Measurements from ENCODE around the gene PKIG.
A peak's percentile ranks its signal among the peaks of the same experiment; 100 is the strongest.

The PKIG gene

DNA sequence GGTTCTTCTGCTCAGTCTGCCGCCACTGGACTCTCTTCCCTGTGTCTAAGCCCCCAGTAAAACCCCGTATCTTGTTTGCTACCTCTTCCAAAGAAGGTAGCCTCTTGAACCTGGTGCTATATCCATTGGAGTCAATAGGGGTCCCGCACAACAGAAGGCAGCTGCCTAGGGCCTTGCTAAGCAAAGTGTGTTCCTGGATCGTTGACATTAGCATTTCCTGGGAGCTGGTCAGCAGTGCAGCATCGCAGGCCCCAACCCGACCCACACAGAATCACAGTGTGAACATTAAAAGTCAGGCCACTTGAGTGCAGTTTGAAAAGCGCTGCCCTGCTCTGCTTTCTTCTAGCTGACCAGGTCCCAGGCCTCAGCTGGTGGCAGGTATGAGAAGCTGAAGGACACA, 66.2 kb downstream of the PKIG start:
- H3K4me3 ChIP-seq (ENCODE audit: low read length in 2 of 2): no peak overlapping the region
- H3K14ac ChIP-seq (ENCODE audit: low read length): no peak overlapping the region
- DNase-seq (ENCODE audit: low spot score): no peak
- H2AK5ac ChIP-seq (ENCODE audit: low read depth, low read length): peak overlapping the region; percentile 10
- H3K4me1 ChIP-seq (ENCODE audit: control insufficient read depth in 2 of 2, insufficient read depth in 1 of 2, low read depth in 1 of 2, low read length in 2 of 2): peaks cover 34 to 38% of the 10 kb centered on the region in 2 donors
- H3K79me1 ChIP-seq (ENCODE audit: low read depth, low read length): peaks cover 12% of the 10 kb centered on the region
- H3K9ac ChIP-seq (ENCODE audit: low read depth, low read length, poor library complexity): no peak overlapping the region
- peaks cover 0 to 3% (median 0%) of the 10 kb centered on the region in 3 experiments for H3K27me3 ChIP-seq (ENCODE audit: control insufficient read depth in 3 of 3, insufficient read depth in 3 of 3, low read depth in 1 of 3, low read length in 3 of 3)
- no peaks in the 10 kb centered on the region for H3K36me3 ChIP-seq (replicated peaks in 1 of 2; ENCODE audit: control insufficient read depth in 2 of 2, insufficient read depth in 2 of 2, low read length in 2 of 2)
- WGBS, 2 donors (ENCODE audit: extremely low coverage in 2 of 2, insufficient read length in 2 of 2, insufficient replicate concordance in 1 of 2): no CpG with 5 or more reads among the region's 7 CpGs
- H3K23ac ChIP-seq (ENCODE audit: low read depth, low read length, poor library complexity): no peak overlapping the region
- peaks cover 0 to 2% of the 10 kb centered on the region in 2 donors for H3K9me3 ChIP-seq (replicated peaks in 1 of 2; ENCODE audit: control insufficient read depth in 2 of 2, insufficient read depth in 1 of 2, low read depth in 1 of 2, low read length in 2 of 2)
- H2BK120ac ChIP-seq (ENCODE audit: low read depth, low read length): no peak overlapping the region
- no peak overlapping the region for H3K4ac ChIP-seq (ENCODE audit: low read length)
- H2AFZ ChIP-seq (ENCODE audit: low read length): no peak overlapping the region
- H3K18ac ChIP-seq (ENCODE audit: low read length): no peak overlapping the region
- no peak overlapping the region for H3K4me2 ChIP-seq (ENCODE audit: insufficient read depth, low read length, poor library complexity, severe bottlenecking)
- H4K91ac ChIP-seq (ENCODE audit: low read depth, low read length, poor library complexity): no peak overlapping the region
- no peak overlapping the region for H2BK12ac ChIP-seq (ENCODE audit: low read length)
- H2BK15ac ChIP-seq (ENCODE audit: low read length): no peak overlapping the region
- no peak overlapping the region for H4K8ac ChIP-seq (ENCODE audit: low read depth, low read length)
- no peak overlapping the region for H3K27ac ChIP-seq (replicated peaks; ENCODE audit: low read length)
- no peak overlapping the region for H2BK5ac ChIP-seq (ENCODE audit: low read length)

DNA sequence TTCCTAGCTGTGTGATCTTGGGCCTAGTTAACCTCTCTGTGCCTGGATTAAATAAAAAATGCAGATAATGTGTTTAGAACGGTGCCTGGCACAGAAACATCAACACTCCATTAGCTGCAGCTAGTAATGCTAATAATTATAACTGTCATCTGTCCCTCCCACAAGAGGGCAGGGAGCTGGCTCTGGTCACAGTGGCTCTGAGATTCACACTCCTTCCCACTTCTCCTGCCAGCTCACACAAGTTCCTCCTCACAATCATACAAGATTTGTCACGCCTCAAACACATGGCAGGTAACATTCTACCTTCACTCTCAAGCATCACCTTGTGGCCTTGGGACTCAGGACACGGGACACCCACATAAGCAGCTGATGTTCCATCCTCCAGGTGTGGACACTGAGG, 66.7 kb downstream of the PKIG start:
- Histone ChIP-seq H3K4me3 (ENCODE audit: low read length in 2 of 2) (no peak overlapping the region), H3K4ac (ENCODE audit: low read length) (no peak overlapping the region), H3K36me3 (replicated peaks in 1 of 2; ENCODE audit: control insufficient read depth in 2 of 2, insufficient read depth in 2 of 2, low read length in 2 of 2) (no peaks in the 10 kb centered on the region), H3K4me1 (ENCODE audit: control insufficient read depth in 2 of 2, insufficient read depth in 1 of 2, low read depth in 1 of 2, low read length in 2 of 2) (peaks cover 31 to 32% of the 10 kb centered on the region in 2 donors), H3K9me3 (replicated peaks in 1 of 2; ENCODE audit: control insufficient read depth in 2 of 2, insufficient read depth in 1 of 2, low read depth in 1 of 2, low read length in 2 of 2) (peaks cover 0 to 2% of the 10 kb centered on the region in 2 donors), H2BK120ac (ENCODE audit: low read depth, low read length) (no peak overlapping the region), H3K18ac (ENCODE audit: low read length) (no peak overlapping the region), H3K23ac (ENCODE audit: low read depth, low read length, poor library complexity) (no peak overlapping the region), H3K4me2 (ENCODE audit: insufficient read depth, low read length, poor library complexity, severe bottlenecking) (no peak overlapping the region), H4K8ac (ENCODE audit: low read depth, low read length) (no peak overlapping the region), H2BK12ac (ENCODE audit: low read length) (no peak overlapping the region), H2AFZ (ENCODE audit: low read length) (no peak overlapping the region), H3K14ac (ENCODE audit: low read length) (no peak overlapping the region), H2BK15ac (ENCODE audit: low read length) (no peak overlapping the region), H2AK5ac (ENCODE audit: low read depth, low read length) (no peak overlapping the region), H3K79me1 (ENCODE audit: low read depth, low read length) (peaks cover 12% of the 10 kb centered on the region), H4K91ac (ENCODE audit: low read depth, low read length, poor library complexity) (no peak overlapping the region), H2BK5ac (ENCODE audit: low read length) (no peak overlapping the region), H3K27me3 (ENCODE audit: control insufficient read depth in 3 of 3, insufficient read depth in 3 of 3, low read depth in 1 of 3, low read length in 3 of 3) (peaks cover 0 to 3% (median 0%) of the 10 kb centered on the region in 3 experiments), H3K27ac (replicated peaks; ENCODE audit: low read length) (no peak overlapping the region), H3K9ac (ENCODE audit: low read depth, low read length, poor library complexity) (no peak overlapping the region)
- no CpG with 5 or more reads among the region's 3 CpGs for WGBS, 2 donors (ENCODE audit: extremely low coverage in 2 of 2, insufficient read length in 2 of 2, insufficient replicate concordance in 1 of 2)
- DNase-seq (ENCODE audit: low spot score): no peak

DNA sequence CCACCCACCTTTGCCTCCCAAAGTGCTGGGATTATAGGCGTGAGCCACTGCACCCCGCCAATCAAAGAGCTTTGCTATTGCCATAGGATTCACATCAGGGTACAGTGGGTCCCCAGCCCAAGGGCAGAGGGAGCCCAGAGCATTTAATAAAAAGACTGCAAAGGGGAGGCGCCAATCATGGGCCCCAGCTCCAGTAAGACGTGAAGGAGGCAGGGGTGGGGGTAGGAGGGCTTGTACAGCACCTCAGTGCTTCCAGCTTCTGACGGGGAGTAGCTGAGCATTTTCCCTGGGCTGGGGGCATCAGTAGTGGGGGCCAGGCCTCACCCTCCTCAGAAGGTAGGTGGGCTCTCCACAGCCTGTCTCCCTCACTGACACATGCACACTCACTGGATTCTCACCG, 67.6 kb downstream of the PKIG start:
- H3K27ac ChIP-seq (replicated peaks; ENCODE audit: low read length): no peak overlapping the region
- H3K9ac ChIP-seq (ENCODE audit: low read depth, low read length, poor library complexity): no peak overlapping the region
- no peaks in the 10 kb centered on the region for H3K36me3 ChIP-seq (replicated peaks in 1 of 2; ENCODE audit: control insufficient read depth in 2 of 2, insufficient read depth in 2 of 2, low read length in 2 of 2)
- no peak overlapping the region for H2BK15ac ChIP-seq (ENCODE audit: low read length)
- no peak overlapping the region for H2BK5ac ChIP-seq (ENCODE audit: low read length)
- no peak overlapping the region for H3K4me2 ChIP-seq (ENCODE audit: insufficient read depth, low read length, poor library complexity, severe bottlenecking)
- H3K4me3 ChIP-seq (ENCODE audit: low read length in 2 of 2): no peak overlapping the region
- no peak overlapping the region for H4K8ac ChIP-seq (ENCODE audit: low read depth, low read length)
- H3K14ac ChIP-seq (ENCODE audit: low read length): no peak overlapping the region
- no peak overlapping the region for H4K91ac ChIP-seq (ENCODE audit: low read depth, low read length, poor library complexity)
- no peak overlapping the region for H2BK120ac ChIP-seq (ENCODE audit: low read depth, low read length)
- H2BK12ac ChIP-seq (ENCODE audit: low read length): no peak overlapping the region
- no peak for DNase-seq (ENCODE audit: low spot score)
- H3K4ac ChIP-seq (ENCODE audit: low read length): no peak overlapping the region
- H3K79me1 ChIP-seq (ENCODE audit: low read depth, low read length): peaks cover 8% of the 10 kb centered on the region
- peaks cover 0 to 3% (median 0%) of the 10 kb centered on the region in 3 experiments for H3K27me3 ChIP-seq (ENCODE audit: control insufficient read depth in 3 of 3, insufficient read depth in 3 of 3, low read depth in 1 of 3, low read length in 3 of 3)
- H2AFZ ChIP-seq (ENCODE audit: low read length): no peak overlapping the region
- no peak overlapping the region for H3K18ac ChIP-seq (ENCODE audit: low read length)
- no CpG with 5 or more reads among the region's 6 CpGs for WGBS, 2 donors (ENCODE audit: extremely low coverage in 2 of 2, insufficient read length in 2 of 2, insufficient replicate concordance in 1 of 2)
- peak overlapping the region; percentile 59 for H2AK5ac ChIP-seq (ENCODE audit: low read depth, low read length)
- H3K9me3 ChIP-seq (replicated peaks in 1 of 2; ENCODE audit: control insufficient read depth in 2 of 2, insufficient read depth in 1 of 2, low read depth in 1 of 2, low read length in 2 of 2): peaks cover 0 to 2% of the 10 kb centered on the region in 2 donors
- H3K4me1 ChIP-seq (ENCODE audit: control insufficient read depth in 2 of 2, insufficient read depth in 1 of 2, low read depth in 1 of 2, low read length in 2 of 2): peaks cover 28 to 31% of the 10 kb centered on the region in 2 donors
- peak overlapping the region; percentile 25 for H3K23ac ChIP-seq (ENCODE audit: low read depth, low read length, poor library complexity)

DNA sequence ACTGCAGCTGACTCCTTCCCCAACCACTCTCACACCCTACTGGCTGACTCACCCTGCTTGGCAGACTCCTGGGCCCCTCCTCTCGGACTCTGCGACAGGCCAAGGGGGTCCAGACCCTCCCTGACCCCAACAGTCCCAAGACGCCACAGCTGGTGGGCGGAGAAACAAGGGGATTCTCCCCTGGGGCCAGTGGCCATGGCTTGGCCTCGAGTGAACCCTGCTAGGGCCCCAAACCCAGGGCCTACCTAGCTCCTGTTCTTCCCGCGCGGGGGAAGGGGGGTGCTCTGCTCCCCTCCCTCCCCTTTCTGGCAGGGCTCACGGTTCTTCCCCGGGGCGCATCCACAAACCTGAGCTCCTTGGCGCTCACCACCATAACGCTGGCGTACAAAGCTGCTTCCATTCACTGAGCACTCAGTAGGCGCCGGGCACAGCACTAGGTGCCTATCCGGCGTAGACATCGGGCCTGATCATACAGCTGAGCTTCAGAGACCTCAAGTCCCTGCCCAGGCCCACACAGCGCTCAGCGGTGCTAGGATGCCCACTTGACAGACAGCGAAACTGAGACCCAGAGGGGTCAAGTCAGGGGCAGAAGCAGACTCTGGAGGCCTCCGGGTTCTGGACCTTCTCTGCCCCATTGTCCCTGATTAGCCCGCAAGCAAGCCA, 68.5 kb downstream of the PKIG start:
- Histone ChIP-seq H3K14ac (ENCODE audit: low read length) (peak overlapping the region; percentile 86), H2AFZ (ENCODE audit: low read length) (peak overlapping the region; percentile 99), H2BK15ac (ENCODE audit: low read length) (peak overlapping the region; percentile 95), H4K91ac (ENCODE audit: low read depth, low read length, poor library complexity) (no peak overlapping the region), H3K18ac (ENCODE audit: low read length) (peak overlapping the region; percentile 89), H3K27me3 (ENCODE audit: control insufficient read depth in 3 of 3, insufficient read depth in 3 of 3, low read depth in 1 of 3, low read length in 3 of 3) (peaks cover 0 to 3% (median 0%) of the 10 kb centered on the region in 3 experiments), H3K27ac (replicated peaks; ENCODE audit: low read length) (no peak overlapping the region), H4K8ac (ENCODE audit: low read depth, low read length) (no peak overlapping the region), H2AK5ac (ENCODE audit: low read depth, low read length) (peak overlapping the region; percentile 97), H3K79me1 (ENCODE audit: low read depth, low read length) (peaks cover 8% of the 10 kb centered on the region), H3K4me2 (ENCODE audit: insufficient read depth, low read length, poor library complexity, severe bottlenecking) (peak overlapping the region; percentile 73), H3K9me3 (replicated peaks in 1 of 2; ENCODE audit: control insufficient read depth in 2 of 2, insufficient read depth in 1 of 2, low read depth in 1 of 2, low read length in 2 of 2) (peaks cover 0 to 2% of the 10 kb centered on the region in 2 donors), H3K4ac (ENCODE audit: low read length) (no peak overlapping the region), H3K9ac (ENCODE audit: low read depth, low read length, poor library complexity) (peak overlapping the region; percentile 77), H3K4me3 (ENCODE audit: low read length in 2 of 2) (peak overlapping the region; percentile 71 to 76), H3K4me1 (ENCODE audit: control insufficient read depth in 2 of 2, insufficient read depth in 1 of 2, low read depth in 1 of 2, low read length in 2 of 2) (peaks cover 26 to 30% of the 10 kb centered on the region in 2 donors), H2BK12ac (ENCODE audit: low read length) (peak overlapping the region; percentile 87), H2BK120ac (ENCODE audit: low read depth, low read length) (peak overlapping the region; percentile 22), H2BK5ac (ENCODE audit: low read length) (no peak overlapping the region), H3K23ac (ENCODE audit: low read depth, low read length, poor library complexity) (peak overlapping the region; percentile 76), H3K36me3 (replicated peaks in 1 of 2; ENCODE audit: control insufficient read depth in 2 of 2, insufficient read depth in 2 of 2, low read length in 2 of 2) (no peaks in the 10 kb centered on the region)
- no CpG with 5 or more reads among the region's 24 CpGs for WGBS, 2 donors (ENCODE audit: extremely low coverage in 2 of 2, insufficient read length in 2 of 2, insufficient replicate concordance in 1 of 2)
- no peak for DNase-seq (ENCODE audit: low spot score)

Measured in neuronal stem cell (in vitro differentiated cells).